Peyer's patch (tissue), 4 donors: ENCODE results near the gene PPFIBP2.

Experiments used
- POLR2A ChIP-seq, 2 donors: fragments of 450-650 bp; IDR thresholded peaks; one replicate each; pipeline ENCODE4 v1.5.1; 2017; ENCODE audit warnings: antibody characterized with exemption in 2 of 2, mild to moderate bottlenecking in 2 of 2, moderate library complexity in 2 of 2
- TF ChIP-seq, protein P1 (sequence below), 6 experiments: fragments of 450-650 bp in 4 of 6; fragments of 200-600 bp in 2 of 6; sonication (generic) in 1 of 6; IDR thresholded peaks; one replicate each; pipeline ENCODE4 v1.5.1; 2017 to 2019; ENCODE audit warnings: antibody characterized with exemption in 6 of 6, mild to moderate bottlenecking in 3 of 6, moderate library complexity in 1 of 6

DNA sequence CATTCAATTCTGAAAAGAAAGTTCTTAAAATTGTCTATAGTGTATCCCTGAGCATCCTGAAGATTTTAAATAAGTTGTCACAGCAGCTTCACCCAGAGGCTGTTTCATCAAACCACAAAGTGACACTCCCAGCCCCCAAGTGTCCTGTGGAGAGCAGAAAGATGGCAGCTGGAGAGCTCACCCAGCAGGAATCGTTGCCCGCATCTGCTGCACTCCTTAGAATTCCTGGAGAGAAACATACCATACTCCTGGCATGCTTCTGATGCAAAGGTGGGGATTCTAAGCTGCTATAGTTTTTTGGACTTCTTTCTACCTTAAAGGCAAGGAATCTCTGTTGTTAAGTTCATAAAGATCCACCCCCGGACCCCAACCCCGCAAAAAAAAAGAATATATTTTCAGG, 173.0 kb downstream of the PPFIBP2 start:
- TF ChIP-seq POLR2A (IDR thresholded peaks at IDR 0.05): no peak
- TF ChIP-seq, protein P1, sequence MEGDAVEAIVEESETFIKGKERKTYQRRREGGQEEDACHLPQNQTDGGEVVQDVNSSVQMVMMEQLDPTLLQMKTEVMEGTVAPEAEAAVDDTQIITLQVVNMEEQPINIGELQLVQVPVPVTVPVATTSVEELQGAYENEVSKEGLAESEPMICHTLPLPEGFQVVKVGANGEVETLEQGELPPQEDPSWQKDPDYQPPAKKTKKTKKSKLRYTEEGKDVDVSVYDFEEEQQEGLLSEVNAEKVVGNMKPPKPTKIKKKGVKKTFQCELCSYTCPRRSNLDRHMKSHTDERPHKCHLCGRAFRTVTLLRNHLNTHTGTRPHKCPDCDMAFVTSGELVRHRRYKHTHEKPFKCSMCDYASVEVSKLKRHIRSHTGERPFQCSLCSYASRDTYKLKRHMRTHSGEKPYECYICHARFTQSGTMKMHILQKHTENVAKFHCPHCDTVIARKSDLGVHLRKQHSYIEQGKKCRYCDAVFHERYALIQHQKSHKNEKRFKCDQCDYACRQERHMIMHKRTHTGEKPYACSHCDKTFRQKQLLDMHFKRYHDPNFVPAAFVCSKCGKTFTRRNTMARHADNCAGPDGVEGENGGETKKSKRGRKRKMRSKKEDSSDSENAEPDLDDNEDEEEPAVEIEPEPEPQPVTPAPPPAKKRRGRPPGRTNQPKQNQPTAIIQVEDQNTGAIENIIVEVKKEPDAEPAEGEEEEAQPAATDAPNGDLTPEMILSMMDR (IDR thresholded peaks at IDR 0.05): no peak
